PC-3 (cell line): ENCODE data around the gene PPP4R1. TPM values are rescaled to one million over a fixed set of nuclear protein-coding genes. Genes with fewer than 3 reads are reported as not detected.

ENCODE experiments used
- ATAC-seq: fragments of 200-7000 bp; cut with Tn5 transposase; 2 replicates; pipeline ENCODE4 v1.9.1; 2020; ENCODE audit warnings: mild to moderate bottlenecking, moderate library complexity
- BruUV-seq: library from RNA; stranded (reverse); fragments of 400-500 nt; replicated peaks from 2 replicates; lab custom pipeline; 2021; lab: Mats Ljungman, UMichigan
- CTCF ChIA-PET: fragments of 300-600 bp; sonication (Branson Sonifier 250); formaldehyde crosslinking; loops from one replicate; lab custom pipeline; 2022; ENCODE audit warnings: antibody characterized with exemption; lab: Charles Lee
- POLR2A ChIA-PET: fragments of 300-600 bp; sonication (Branson Sonifier 250); formaldehyde crosslinking; loops from one replicate; lab custom pipeline; 2022; ENCODE audit warnings: antibody characterized with exemption; ENCODE audit not compliant: unreplicated experiment; lab: Charles Lee
- DNase-seq: peaks from one replicate; pipeline ENCODE4 v3.0.0-alpha.2; 2015
- H2AFZ ChIP-seq: fragments of 300-600 bp; sonication (generic); 2 replicates; pipeline ENCODE4 v1.6.0; 2016; ENCODE audit warnings: antibody characterized with exemption, low read length
- H3F3A ChIP-seq: fragments of 300-600 bp; sonication (generic); one replicate; pipeline ENCODE4 v1.6.0; 2017; ENCODE audit warnings: antibody characterized with exemption, low read length, control low read depth, mild to moderate bottlenecking; ENCODE audit not compliant: unreplicated experiment
- H3K27ac ChIP-seq: fragments of 300-600 bp; sonication (generic); 2 replicates; pipeline ENCODE4 v1.5.1; 2016; ENCODE audit warnings: mild to moderate bottlenecking, low read length
- H3K27me3 ChIP-seq: fragments of 300-600 bp; sonication (generic); 2 replicates; pipeline ENCODE4 v1.6.1; 2016; ENCODE audit warnings: low read length, mixed read lengths
- H3K36me3 ChIP-seq: fragments of 300-600 bp; sonication (generic); 2 replicates; pipeline ENCODE4 v1.6.1; 2016; ENCODE audit warnings: low read depth, mixed run types, low read length, mixed read lengths
- H3K4me1 ChIP-seq: fragments of 300-600 bp; sonication (generic); 2 replicates; pipeline ENCODE4 v1.5.1; 2016; ENCODE audit warnings: low read length; ENCODE audit not compliant: insufficient read depth
- H3K4me2 ChIP-seq: fragments of 300-600 bp; sonication (generic); 2 replicates; pipeline ENCODE4 v1.6.0; 2016; ENCODE audit warnings: low read length
- H3K4me3 ChIP-seq: fragments of 300-600 bp; sonication (generic); 2 replicates; pipeline ENCODE4 v1.5.1; 2016; ENCODE audit warnings: mild to moderate bottlenecking, low read length, mixed read lengths
- H3K79me2 ChIP-seq: fragments of 300-600 bp; sonication (generic); 2 replicates; pipeline ENCODE4 v1.6.1; 2017; ENCODE audit warnings: low read length, mixed read lengths
- H3K9ac ChIP-seq: fragments of 300-600 bp; sonication (generic); 2 replicates; pipeline ENCODE4 v1.6.0; 2016; ENCODE audit warnings: mild to moderate bottlenecking, low read length
- H3K9me2 ChIP-seq: fragments of 300-600 bp; sonication (generic); replicated peaks from 2 replicates; pipeline ENCODE4 v1.6.1; 2016; ENCODE audit warnings: mixed run types, low read length, mixed read lengths
- H3K9me3 ChIP-seq: fragments of 300-600 bp; sonication (generic); 2 replicates; pipeline ENCODE4 v1.6.1; 2016; ENCODE audit warnings: low read length, mixed read lengths
- H4K20me1 ChIP-seq: fragments of 300-600 bp; sonication (generic); 2 replicates; pipeline ENCODE4 v1.6.1; 2016; ENCODE audit warnings: low read length, mixed read lengths
- CTCF ChIP-seq: fragments of 300-600 bp; sonication (generic); conservative IDR thresholded peaks from 2 replicates; pipeline ENCODE4 v1.5.1; 2017; ENCODE audit warnings: antibody characterized with exemption, low read depth, mild to moderate bottlenecking, low read length
- EZH2 ChIP-seq: fragments of 300-600 bp; sonication (generic); IDR thresholded peaks from one replicate; pipeline ENCODE4 v1.6.1; 2017; ENCODE audit warnings: antibody characterized with exemption, mild to moderate bottlenecking, low read length; ENCODE audit not compliant: unreplicated experiment
- EZH2phosphoT487 ChIP-seq: fragments of 300-600 bp; sonication (generic); IDR thresholded peaks from 2 replicates; pipeline ENCODE4 v1.6.1; 2018; ENCODE audit warnings: mild to moderate bottlenecking, antibody characterized with exemption, low read length, borderline replicate concordance
- intact Hi-C: fragments of 100-400 bp; cut with micrococcal nuclease; formaldehyde crosslinking; loops from 2 replicates; pipeline ENCODE4 v1.9.0; 2023
- total RNA-seq: library from RNA; depleted of rRNA; stranded (reverse); fragments of >200 nt; gene quantifications from 2 replicates; pipeline ENCODE4 v1.2.3, GENCODE V29; 2014

PPP4R1 gene
- total RNA-seq, 1 experiment from 2014 or later = 154 TPM

GRCh38 chr18:9612215-9612830 lies 2.0 kb downstream of the PPP4R1 start:
- H3K9ac ChIP-seq = peak overlapping the region; percentile 98
- H3K4me3 ChIP-seq = peak overlapping the region; percentile 78
- H3K36me3 ChIP-seq = peaks cover 13% of the 10 kb centered on the region
- H2AFZ ChIP-seq = no peak overlapping the region
- H3K79me2 ChIP-seq = peaks cover 78% of the 10 kb centered on the region
- H3K9me2 ChIP-seq = no peaks in the 10 kb centered on the region
- H3K9me3 ChIP-seq = no peaks in the 10 kb centered on the region
- DNase-seq (peak; percentile 73), ATAC-seq (peak; percentile 47)
- H3K27me3 ChIP-seq = no peaks in the 10 kb centered on the region
- intact Hi-C loops = loop anchor here (1.0 to 10.0 kb wide), 5 partner anchors 31 to 302 kb away; partner anchors contain the start of gene VAPA
- peak overlapping the region; percentile 81 for H3K4me2 ChIP-seq
- H3K4me1 ChIP-seq = peaks cover 70% of the 10 kb centered on the region
- peak overlapping the region; percentile 95 for H3K27ac ChIP-seq
- H4K20me1 ChIP-seq = peaks cover 39% of the 10 kb centered on the region
- POLR2A ChIA-PET = interaction anchor here (0.5 to 0.7 kb wide), 3 partner anchors 43 to 56 kb away, joined by 4 to 9 read pairs (median 4); no protein-coding TSS in a partner anchor
- CTCF ChIA-PET = interaction anchor here (0.5 to 2.0 kb wide), 7 partner anchors 31 to 192 kb away, joined by 3 to 17 read pairs (median 8); no protein-coding TSS in a partner anchor
- no TSS peak for BruUV-seq
- H3F3A ChIP-seq = peaks cover 15% of the 10 kb centered on the region
- peak; percentile 90 for TF ChIP-seq CTCF
- no peak for TF ChIP-seq EZH2

GRCh38 chr18:9609190-9609589 lies 5.2 kb downstream of the PPP4R1 start:
- H4K20me1 ChIP-seq = peaks cover 59% of the 10 kb centered on the region
- BruUV-seq = no TSS peak
- peak overlapping the region; percentile 34 for H3K4me3 ChIP-seq
- peaks cover 11% of the 10 kb centered on the region for H3F3A ChIP-seq
- intact Hi-C loops = no loop called here
- no peak overlapping the region; the same call in 1 of the 2 replicates for H3K9ac ChIP-seq
- H3K27me3 ChIP-seq = no peaks in the 10 kb centered on the region
- no peaks in the 10 kb centered on the region for H3K9me2 ChIP-seq
- POLR2A ChIA-PET = interaction anchor here (0.7 kb wide), 2 partner anchors 41 to 219 kb away, joined by 3 to 4 read pairs; no protein-coding TSS in a partner anchor
- 0 out of 2 replicates have a peak, but pooled peaks have one; percentile 1 for ATAC-seq
- H3K36me3 ChIP-seq = peaks cover 20% of the 10 kb centered on the region
- TF ChIP-seq EZH2 (no peak), EZH2phosphoT487 (no peak), CTCF (no peak)
- DNase-seq = peak; percentile 28
- peak overlapping the region; percentile 66 for H3K4me2 ChIP-seq
- H3K9me3 ChIP-seq = no peaks in the 10 kb centered on the region
- peaks cover 98% of the 10 kb centered on the region for H3K79me2 ChIP-seq
- no peak overlapping the region for H2AFZ ChIP-seq
- peaks cover 45% of the 10 kb centered on the region for H3K4me1 ChIP-seq
- peak overlapping the region; percentile 42 for H3K27ac ChIP-seq
- CTCF ChIA-PET = interaction anchor here (0.6 to 2.0 kb wide), 4 partner anchors 34 to 75 kb away, joined by 3 to 9 read pairs (median 4); no protein-coding TSS in a partner anchor

GRCh38 chr18:9608728-9609127 lies 5.6 kb downstream of the PPP4R1 start:
- no peak overlapping the region for H3K9ac ChIP-seq
- peaks cover 45% of the 10 kb centered on the region for H3K4me1 ChIP-seq
- peaks cover 63% of the 10 kb centered on the region for H4K20me1 ChIP-seq
- H3K27ac ChIP-seq = peak overlapping the region; percentile 42
- POLR2A ChIA-PET = interaction anchor here (0.5 to 0.7 kb wide), 2 partner anchors 39 to 41 kb away, joined by 3 to 5 read pairs; no protein-coding TSS in a partner anchor
- no TSS peak for BruUV-seq
- peaks cover 100% of the 10 kb centered on the region for H3K79me2 ChIP-seq
- peak; percentile 52 for DNase-seq
- H3K36me3 ChIP-seq = peaks cover 20% of the 10 kb centered on the region
- CTCF ChIA-PET = interaction anchor here (0.6 to 2.0 kb wide), 5 partner anchors 10 to 75 kb away, joined by 3 to 9 read pairs (median 4); no protein-coding TSS in a partner anchor
- H3F3A ChIP-seq = peaks cover 11% of the 10 kb centered on the region
- intact Hi-C loops = loop anchor here (1.0 kb wide), 1 partner anchor 33 kb away; no protein-coding TSS in a partner anchor
- peak overlapping the region; percentile 34; the same call in 1 of the 2 replicates for H3K4me3 ChIP-seq
- peak overlapping the region; percentile 66 for H3K4me2 ChIP-seq
- TF ChIP-seq EZH2phosphoT487 = no peak
- no peak for TF ChIP-seq EZH2
- no peak for TF ChIP-seq CTCF
- no peaks in the 10 kb centered on the region for H3K9me3 ChIP-seq
- no peaks in the 10 kb centered on the region for H3K27me3 ChIP-seq
- H2AFZ ChIP-seq = no peak overlapping the region
- H3K9me2 ChIP-seq = no peaks in the 10 kb centered on the region
- ATAC-seq = peak; percentile 37
